Measurements from ENCODE around the gene GCC1.

The GCC1 gene, protein sequence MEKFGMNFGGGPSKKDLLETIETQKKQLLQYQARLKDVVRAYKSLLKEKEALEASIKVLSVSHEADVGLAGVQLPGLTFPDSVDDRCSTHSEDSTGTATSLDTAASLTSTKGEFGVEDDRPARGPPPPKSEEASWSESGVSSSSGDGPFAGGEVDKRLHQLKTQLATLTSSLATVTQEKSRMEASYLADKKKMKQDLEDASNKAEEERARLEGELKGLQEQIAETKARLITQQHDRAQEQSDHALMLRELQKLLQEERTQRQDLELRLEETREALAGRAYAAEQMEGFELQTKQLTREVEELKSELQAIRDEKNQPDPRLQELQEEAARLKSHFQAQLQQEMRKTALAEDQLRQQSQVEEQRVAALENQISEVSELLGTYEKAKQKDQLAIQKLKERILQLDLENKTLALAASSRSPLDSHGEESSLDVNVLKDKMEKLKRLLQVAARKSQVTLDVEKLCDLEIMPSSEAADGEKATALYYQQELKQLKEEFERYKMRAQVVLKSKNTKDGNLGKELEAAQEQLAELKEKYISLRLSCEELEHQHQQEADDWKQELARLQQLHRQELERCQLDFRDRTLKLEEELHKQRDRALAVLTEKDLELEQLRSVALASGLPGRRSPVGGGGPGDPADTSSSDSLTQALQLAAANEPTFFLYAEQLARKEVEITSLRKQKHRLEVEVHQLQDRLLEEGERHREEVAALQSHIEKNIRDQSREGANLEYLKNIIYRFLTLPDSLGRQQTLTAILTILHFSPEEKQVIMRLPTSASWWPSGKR

DNA sequence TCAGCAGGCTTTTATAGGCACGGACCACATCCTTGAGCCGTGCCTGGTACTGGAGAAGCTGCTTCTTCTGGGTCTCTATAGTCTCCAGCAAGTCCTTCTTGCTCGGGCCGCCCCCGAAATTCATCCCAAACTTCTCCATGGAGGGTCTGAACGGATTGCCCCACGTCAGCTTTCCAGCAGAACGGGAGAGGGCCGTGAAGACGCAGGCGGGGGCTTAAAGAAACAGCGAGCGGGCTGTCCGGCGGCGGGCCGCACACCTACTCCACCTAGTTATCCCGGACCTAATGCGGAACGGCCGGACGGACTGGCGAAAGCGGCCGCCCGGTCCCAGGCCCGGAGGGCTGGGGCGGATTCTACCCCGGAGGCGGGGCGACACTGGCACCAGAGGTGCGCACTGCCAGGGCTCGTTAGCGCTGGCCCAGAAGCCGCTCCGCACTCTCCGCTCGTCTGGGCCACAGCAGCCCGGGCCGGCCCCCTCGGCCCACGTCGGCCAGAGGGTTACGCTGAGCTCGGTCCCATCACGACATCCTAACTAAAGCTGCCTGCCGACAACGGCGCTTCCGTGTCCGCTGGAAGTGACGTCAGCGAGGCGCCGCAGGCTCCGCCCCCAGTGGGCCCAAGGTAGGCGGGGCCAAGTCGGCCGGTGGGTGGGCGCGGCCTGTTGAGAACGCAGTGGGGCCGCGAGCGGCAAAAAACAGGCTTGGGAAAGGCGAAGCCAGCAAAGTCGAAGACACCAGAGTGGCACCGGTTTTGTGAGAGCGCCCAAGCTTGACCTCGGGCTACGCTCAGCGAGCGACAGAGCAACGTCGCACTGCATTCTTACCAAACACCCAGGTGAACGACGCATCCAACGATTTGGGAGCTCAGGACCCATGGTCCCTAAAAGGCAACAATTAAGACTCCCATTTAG is at the start of gene GCC1:
Gene GCC1 (minus strand): TSS at position 553 of the 910 bp plus-strand sequence. CDS start 414 bp downstream, at position 139.
- peak; percentile 87 to 95 for DNase-seq (ENCODE audit: low read depth in 1 of 2, low spot score in 1 of 2)

DNA sequence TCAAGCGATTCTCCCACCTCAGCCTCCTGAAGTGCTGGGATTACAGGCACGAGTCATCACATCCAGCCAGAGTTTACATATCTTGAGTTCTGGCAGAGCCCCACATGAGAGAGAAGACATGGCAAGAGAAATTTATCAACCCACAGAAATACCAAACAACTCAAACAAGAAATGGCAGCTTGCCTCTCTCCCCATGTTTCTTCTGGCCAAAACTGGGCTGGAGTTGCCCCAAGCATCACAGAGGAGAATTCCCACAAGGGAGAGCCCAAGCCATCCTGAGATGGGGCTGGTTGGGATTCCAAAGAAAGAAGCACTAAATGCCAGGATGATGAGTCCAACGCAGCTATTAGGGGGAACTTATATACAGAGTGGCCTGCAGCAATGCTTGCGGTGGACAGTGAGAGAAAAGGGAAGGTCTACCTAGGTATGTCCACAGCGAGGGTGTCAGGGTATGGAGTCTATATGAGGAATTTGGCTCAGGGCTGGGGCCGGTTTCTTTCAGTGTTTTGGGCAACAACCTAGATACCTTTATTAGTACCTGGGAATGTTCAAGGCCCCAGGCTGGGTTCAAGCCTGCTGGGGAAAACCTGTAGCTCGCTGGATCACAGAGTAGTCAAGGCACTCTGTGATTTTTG is 47.0 kb upstream of the GCC1 start:
- DNase-seq (ENCODE audit: low read depth in 1 of 2, low spot score in 1 of 2) = no peak

GRCh38 chr7:127629268-127629854 is 44.0 kb upstream of the GCC1 start:
- DNase-seq (ENCODE audit: low read depth in 1 of 2, low spot score in 1 of 2) = no peak

- no peak for DNase-seq (ENCODE audit: low read depth in 1 of 2, low spot score in 1 of 2)
Measured at GRCh38 chr7:127628445-127628844, 43.0 kb upstream of the GCC1 start.

DNA sequence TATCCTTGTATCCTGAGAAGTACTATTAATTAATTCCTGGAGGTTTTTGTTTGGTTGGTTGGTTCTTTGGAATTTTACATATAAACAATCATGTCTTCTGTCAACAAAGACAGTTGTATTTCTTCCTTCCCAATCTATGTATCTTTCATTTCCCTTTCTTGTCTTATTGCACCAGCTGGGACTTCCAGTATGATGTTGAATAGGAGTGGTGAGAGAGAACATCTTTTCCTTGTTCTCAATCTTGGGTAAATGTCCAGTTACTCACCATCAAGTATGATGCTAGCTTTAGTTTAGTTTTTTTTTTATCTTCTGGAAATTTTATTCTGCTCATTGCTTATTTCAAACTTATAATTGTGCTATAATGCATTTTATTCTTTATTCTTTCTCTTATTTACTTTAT is 39.9 kb upstream of the GCC1 start:
- DNase-seq (ENCODE audit: low read depth in 1 of 2, low spot score in 1 of 2) = no peak

GRCh38 chr7:127620406-127621233 is 35.2 kb upstream of the GCC1 start:
- no peak for DNase-seq (ENCODE audit: low read depth in 1 of 2, low spot score in 1 of 2)

DNA sequence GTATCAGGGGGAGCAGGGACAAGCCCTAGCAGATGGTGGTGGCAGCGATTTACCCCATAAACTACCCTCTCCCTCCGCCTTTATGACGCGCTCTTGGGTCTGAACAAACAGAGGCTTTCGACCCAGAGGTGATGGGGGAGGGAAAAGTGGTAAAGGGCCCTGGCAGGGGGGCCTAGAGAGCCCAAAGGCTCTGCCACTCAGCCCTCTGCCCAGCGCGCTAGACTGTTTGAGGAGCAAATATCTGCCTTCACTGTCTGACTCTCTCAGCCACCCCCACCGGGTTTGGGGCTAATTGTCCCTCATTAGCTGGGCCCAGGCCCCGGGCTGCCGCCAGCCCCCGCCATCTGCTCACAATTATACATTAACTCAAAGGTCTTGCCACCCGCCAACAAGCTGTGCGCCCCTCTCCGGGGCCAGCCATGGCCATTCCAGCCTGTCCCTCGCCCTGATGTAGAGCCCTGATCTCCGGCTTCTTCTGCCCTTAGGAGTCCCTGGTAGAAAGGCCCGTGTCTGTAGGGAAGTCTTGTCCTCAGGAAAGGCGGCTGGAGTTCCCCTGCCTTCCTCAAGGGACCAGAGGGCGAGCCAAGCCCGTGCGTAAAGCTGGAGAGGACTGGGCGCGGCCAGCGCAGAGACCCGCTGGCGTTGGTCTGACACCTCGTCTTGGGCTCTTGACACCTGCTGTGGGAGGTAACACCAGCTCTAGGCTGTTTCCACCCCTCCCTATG is 34.4 kb upstream of the GCC1 start:
- DNase-seq (ENCODE audit: low read depth in 1 of 2, low spot score in 1 of 2) = no peak

GRCh38 chr7:127618775-127619174 is 33.4 kb upstream of the GCC1 start:
- no peak for DNase-seq (ENCODE audit: low read depth in 1 of 2, low spot score in 1 of 2)

DNA sequence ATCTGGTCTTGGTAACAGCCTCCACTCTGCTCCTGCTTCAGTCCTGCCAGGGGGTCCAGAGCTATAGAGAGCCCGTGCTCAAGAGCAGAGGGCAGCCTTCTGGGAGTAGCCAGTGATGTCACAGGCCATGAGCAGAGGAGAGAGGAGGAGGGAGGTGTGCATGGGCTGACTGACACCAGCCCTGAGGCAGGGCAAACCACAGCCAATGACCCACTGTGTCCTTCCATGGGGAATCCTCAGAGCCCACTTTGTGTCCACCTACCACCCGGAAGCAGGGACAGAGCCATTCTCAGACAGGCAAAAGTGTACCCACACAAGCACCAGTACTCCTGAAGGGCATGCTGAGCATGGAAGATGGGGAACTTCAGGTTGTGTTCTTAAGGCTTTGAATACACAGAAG is 32.6 kb upstream of the GCC1 start, which contains the start of gene PAX4:
Gene PAX4 (minus strand): TSS at position 101 of the 400 bp plus-strand sequence. CDS start 2,214 bp downstream, outside the sequence.
- no peak for DNase-seq (ENCODE audit: low read depth in 1 of 2, low spot score in 1 of 2)

- no peak for DNase-seq (ENCODE audit: low read depth in 1 of 2, low spot score in 1 of 2)
Measured at GRCh38 chr7:127616724-127617123, 31.3 kb upstream of the GCC1 start.

- DNase-seq (ENCODE audit: low read depth in 1 of 2, low spot score in 1 of 2) = no peak
Measured at GRCh38 chr7:127612263-127612662, 26.9 kb upstream of the GCC1 start.

DNA sequence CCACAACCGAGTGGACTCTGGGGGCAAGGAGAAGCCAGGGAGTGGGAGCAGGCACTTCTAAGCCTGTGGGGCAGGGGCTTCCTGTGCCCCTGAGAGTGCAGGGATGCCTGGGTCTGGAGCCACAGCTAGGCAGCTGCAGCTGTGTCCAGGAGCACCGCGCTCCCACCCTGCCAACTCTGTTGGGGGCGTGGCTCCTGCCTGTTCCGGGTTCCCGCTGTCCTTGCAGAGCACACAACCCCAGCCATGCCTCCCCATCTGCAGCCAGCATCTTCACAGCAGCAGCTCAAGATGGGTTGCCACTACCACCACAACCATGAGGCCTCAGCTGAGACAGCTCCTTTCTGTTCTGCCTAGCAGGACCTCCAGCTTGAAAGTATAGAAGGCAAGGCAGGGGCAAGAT is 23.9 kb upstream of the GCC1 start:
- no peak for DNase-seq (ENCODE audit: low read depth in 1 of 2, low spot score in 1 of 2)

DNA sequence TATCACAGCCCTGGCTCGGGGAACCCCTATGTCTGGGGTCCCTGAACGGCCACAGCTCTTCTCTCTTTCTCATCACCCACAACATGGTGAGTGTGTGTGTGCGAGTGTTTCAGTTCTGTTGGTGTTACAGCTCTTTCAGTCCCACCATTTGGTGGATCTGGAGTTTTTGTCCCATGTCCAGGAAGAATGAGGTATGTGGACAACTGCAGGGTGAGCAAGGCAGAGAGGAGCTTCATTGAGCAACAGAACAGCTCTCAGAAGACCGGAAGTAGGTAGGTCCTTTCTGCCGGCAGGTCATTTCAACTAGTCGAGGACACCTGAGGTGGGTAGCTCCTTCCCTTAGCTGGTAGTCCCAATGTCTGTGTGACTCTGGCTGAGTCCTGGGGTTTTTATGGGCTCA is 23.1 kb upstream of the GCC1 start:
- DNase-seq (ENCODE audit: low read depth in 1 of 2, low spot score in 1 of 2) = no peak

GRCh38 chr7:127600885-127601284 is 15.5 kb upstream of the GCC1 start:
- DNase-seq (ENCODE audit: low read depth in 1 of 2, low spot score in 1 of 2) = no peak

DNA sequence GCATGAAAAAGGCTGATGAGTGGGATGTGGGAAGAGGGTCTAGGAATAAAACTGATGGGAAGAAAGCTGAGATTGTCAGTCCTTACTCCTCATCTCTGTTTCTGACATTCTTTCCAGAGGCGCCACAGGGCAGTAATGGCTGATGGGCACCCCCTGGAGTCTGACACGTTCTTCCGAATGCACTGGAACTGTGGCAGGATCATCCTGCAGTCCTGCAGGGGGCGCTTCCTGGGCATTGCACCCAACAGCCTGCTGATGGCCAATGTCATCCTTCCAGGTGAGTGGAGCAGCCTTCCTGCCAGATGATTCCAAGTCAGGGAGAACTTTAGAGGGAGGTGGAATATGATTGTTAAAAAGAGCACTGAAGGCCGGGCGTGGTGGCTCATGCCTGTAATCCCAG is 12.9 kb upstream of the GCC1 start:
- DNase-seq (ENCODE audit: low read depth in 1 of 2, low spot score in 1 of 2) = no peak

DNA sequence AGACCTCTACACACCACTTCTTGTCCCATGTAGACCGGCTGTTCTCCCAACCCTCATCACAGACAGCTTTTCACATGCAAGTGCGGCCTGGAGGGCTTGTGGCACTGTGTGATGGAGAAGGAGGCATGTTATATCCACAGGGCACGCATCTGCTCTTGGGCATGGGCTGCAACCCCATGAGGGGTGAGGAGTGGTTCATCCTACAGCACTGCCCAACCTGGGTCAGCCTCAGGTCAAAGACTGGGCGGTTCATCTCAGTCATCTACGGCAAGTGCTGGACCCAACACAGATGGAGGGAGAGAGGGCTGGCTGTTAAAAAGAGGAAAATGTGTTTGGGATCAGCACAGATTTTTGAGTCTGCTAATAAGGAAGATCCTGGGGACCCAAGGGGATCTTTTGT is 10.3 kb upstream of the GCC1 start:
- DNase-seq (ENCODE audit: low read depth in 1 of 2, low spot score in 1 of 2) = no peak

DNA sequence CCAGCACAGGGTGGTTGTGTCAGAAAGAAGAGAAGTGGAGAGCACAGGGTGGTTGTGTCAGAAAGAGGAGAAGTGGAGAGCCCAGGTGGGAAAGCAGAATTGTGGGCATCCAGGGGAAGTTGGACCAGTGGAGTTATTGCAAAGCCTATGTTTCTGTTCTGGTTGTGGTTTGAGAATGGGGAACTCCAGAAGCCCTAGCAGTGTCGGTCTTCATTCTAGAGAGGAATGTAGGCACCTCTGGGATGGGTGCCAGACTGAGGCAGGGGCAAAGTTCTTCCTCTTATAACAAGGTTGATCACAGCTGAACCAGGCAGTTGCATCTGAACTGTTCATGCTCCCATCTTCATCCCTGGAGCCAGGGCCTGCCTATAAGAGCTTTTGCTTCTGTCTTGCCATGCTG is 9.1 kb upstream of the GCC1 start:
- no peak for DNase-seq (ENCODE audit: low read depth in 1 of 2, low spot score in 1 of 2)

DNA sequence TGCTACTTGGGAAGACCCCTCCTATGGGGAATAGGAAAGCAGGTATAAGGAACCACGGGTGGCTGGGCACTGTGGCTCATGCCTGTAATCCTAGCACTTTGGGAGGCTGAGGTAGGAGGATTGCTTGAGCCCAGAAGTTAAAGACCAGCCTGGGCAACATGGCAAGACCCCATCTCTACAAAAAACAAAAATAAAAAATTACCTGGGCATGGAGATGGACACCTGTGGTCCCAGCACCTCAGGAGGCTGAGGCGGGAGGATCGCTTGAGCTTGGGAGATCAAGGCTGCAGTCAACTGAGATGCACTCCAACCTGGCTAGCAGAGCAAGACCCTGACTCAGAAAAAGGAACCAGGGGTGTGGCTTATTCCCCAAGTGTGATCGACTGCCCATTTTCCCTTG is 7.2 kb upstream of the GCC1 start:
- no peak for DNase-seq (ENCODE audit: low read depth in 1 of 2, low spot score in 1 of 2)

GRCh38 chr7:127591591-127591990 is 6.2 kb upstream of the GCC1 start:
- DNase-seq (ENCODE audit: low read depth in 1 of 2, low spot score in 1 of 2) = no peak
